Fibroblast of lung (primary cell): ENCODE results near the gene AKR1B15.

Source experiments
- EZH2 ChIP-seq: IDR thresholded peaks from 2 replicates; pipeline ENCODE4 v1.5.1; 2012; ENCODE audit warnings: low read length, control low read depth, mild to moderate bottlenecking; ENCODE audit errors: missing control alignments
- TF ChIP-seq, protein P1 (sequence below), 2 donors: IDR thresholded peaks in 1 of 2; conservative IDR thresholded peaks in 1 of 2; 1 replicate in 1 of 2; 2 replicates in 1 of 2; pipeline ENCODE4 v1.5.1; 2011 to 2012; ENCODE audit warnings: low read length in 2 of 2, control low read depth in 1 of 2, inconsistent platforms in 1 of 2, low read depth in 1 of 2, mild to moderate bottlenecking in 1 of 2

DNA sequence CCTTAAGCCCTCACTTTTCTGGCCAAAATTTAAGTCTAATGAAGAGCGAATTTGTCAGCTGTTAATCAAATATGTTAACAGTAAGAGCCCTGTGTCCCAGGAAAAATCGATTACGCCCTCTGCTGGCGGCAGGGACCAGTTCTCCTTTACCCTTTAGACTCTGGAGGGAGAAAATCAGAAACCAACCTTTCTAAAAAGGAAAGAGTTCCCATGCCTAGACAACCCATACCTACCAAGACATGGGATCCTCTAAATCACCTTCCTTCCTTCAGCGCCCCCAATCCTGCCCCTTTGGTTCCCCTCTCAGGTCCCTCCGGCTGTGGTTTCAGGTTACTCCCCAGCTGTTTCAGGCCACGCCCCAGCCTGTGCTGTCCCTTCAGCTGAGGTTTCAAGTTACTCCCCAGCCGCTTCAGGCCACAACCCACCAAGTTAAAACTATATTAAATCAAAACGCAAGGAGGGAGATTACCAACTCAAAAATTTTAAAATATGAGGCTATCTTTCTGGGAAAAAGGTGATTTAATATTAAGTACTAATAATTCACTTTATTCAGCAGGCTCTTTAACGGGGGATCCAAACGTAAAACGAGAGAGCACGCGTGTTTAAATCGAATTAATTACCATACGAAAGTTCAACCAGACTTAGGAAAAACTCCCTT, 1.4 kb upstream of the AKR1B15 start:
- TF ChIP-seq, protein P1, sequence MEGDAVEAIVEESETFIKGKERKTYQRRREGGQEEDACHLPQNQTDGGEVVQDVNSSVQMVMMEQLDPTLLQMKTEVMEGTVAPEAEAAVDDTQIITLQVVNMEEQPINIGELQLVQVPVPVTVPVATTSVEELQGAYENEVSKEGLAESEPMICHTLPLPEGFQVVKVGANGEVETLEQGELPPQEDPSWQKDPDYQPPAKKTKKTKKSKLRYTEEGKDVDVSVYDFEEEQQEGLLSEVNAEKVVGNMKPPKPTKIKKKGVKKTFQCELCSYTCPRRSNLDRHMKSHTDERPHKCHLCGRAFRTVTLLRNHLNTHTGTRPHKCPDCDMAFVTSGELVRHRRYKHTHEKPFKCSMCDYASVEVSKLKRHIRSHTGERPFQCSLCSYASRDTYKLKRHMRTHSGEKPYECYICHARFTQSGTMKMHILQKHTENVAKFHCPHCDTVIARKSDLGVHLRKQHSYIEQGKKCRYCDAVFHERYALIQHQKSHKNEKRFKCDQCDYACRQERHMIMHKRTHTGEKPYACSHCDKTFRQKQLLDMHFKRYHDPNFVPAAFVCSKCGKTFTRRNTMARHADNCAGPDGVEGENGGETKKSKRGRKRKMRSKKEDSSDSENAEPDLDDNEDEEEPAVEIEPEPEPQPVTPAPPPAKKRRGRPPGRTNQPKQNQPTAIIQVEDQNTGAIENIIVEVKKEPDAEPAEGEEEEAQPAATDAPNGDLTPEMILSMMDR (conservative IDR thresholded peaks at IDR 0.05 in 1 of 2, IDR thresholded peaks at IDR 0.05 in 1 of 2; ENCODE audit: low read depth in 1 of 2, low read length in 2 of 2), result peak; percentile 93
- TF ChIP-seq EZH2, result no peak
